GM20000 (cell line): ENCODE measurements around the gene SLC6A13.
"Not testable (repeated sequence)": the region's sequence is repeated elsewhere in the genome, so short reads cannot be mapped to it uniquely, and the experiment has no call there.

Experiments
- DNase-seq: peaks from one replicate; pipeline ENCODE4 v3.0.0; 2012; ENCODE audit warnings: low spot score
- TF ChIP-seq, protein P1 (sequence below): IDR thresholded peaks from 2 replicates; pipeline ENCODE4 v1.5.1; 2012; ENCODE audit warnings: mild to moderate bottlenecking, control low read depth; ENCODE audit errors: extremely low read depth, missing control alignments

Gene SLC6A13

DNA sequence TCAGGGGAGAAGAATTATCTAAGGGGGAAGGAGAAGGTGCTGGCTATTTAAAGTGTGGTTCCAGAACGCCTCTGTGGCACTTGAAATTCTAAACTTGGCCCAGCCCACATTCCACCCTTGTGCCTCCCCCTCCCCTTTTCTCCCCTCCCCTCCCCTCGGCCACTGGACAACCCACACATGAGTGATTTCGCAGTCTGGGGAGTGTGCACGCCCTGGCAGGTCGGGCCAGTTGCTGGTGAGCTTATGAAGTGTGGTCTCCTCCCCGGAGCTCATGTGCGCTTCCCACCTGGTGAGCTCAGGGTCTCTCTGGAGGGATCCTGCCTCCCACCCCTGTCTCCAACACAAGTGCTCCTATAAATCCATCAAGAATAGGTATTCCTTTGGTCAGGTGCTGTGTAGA is at the start of gene SLC6A13:
SLC6A13 (minus strand) TSS at position 20 of the 400 bp plus-strand sequence. CDS start 2,784 bp downstream, outside the sequence.
- TF ChIP-seq, protein P1, sequence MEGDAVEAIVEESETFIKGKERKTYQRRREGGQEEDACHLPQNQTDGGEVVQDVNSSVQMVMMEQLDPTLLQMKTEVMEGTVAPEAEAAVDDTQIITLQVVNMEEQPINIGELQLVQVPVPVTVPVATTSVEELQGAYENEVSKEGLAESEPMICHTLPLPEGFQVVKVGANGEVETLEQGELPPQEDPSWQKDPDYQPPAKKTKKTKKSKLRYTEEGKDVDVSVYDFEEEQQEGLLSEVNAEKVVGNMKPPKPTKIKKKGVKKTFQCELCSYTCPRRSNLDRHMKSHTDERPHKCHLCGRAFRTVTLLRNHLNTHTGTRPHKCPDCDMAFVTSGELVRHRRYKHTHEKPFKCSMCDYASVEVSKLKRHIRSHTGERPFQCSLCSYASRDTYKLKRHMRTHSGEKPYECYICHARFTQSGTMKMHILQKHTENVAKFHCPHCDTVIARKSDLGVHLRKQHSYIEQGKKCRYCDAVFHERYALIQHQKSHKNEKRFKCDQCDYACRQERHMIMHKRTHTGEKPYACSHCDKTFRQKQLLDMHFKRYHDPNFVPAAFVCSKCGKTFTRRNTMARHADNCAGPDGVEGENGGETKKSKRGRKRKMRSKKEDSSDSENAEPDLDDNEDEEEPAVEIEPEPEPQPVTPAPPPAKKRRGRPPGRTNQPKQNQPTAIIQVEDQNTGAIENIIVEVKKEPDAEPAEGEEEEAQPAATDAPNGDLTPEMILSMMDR, result no peak
- no peak for DNase-seq

DNA sequence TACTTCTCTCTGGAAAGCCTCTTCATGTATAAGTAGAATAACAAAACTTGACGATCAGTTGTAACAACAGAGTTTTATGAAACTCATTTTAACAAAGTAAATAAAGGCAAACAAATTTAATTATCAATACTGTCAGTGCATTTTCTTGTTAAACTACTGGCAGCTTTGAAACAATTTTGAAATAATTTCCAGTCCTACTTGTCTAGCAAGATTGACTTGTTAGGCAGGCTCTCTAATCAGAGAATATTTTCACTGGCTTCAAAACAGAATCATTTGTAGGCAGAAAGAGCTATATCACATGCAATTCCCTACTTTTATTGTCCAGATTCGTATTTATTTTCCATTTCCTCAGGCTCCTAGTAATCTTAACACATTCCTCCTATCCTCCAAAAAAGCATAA is 45.9 kb upstream of the SLC6A13 start:
- TF ChIP-seq, protein P1, result no peak
- DNase-seq, result no peak

DNA sequence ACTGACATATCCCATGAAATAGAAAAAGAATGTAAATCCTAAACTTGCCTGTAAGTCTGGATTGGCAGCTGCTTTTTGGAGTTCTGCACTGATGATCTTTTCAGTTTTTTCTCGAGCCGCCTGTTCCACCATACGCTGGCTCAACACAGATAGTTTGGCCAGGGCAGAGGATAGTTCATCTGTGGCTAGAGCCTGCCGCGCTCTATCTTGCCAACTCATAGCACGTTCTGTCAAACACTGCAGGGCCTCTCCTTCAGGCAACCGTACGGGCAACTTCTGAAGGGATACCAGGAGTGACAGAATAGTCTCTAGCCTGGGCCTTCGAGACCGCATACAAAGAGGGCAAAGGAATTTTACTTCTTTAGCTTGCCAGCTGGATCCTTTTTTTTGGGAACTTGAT is 44.8 kb upstream of the SLC6A13 start:
- TF ChIP-seq, protein P1, result no peak
- DNase-seq, result no peak

DNA sequence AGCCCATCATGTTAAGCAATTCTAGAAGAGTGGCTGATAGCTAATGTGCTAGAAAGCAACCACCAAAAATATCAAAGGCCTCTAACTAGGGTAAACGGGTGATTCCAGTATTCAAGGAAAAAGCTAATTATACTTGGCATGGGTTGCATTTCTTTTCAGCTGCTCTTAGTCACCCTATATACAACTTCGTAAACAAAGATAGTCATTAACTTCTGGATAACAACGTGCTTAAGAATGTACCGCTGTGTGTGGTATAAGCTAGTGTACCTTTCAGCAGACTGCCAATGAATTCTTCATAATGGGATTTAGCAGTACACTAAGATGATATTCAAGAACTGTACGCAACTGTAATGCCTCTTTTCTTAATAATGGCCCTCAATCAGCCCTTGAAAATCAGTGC is 42.2 kb upstream of the SLC6A13 start:
- TF ChIP-seq, protein P1, result no peak
- no peak for DNase-seq

DNA sequence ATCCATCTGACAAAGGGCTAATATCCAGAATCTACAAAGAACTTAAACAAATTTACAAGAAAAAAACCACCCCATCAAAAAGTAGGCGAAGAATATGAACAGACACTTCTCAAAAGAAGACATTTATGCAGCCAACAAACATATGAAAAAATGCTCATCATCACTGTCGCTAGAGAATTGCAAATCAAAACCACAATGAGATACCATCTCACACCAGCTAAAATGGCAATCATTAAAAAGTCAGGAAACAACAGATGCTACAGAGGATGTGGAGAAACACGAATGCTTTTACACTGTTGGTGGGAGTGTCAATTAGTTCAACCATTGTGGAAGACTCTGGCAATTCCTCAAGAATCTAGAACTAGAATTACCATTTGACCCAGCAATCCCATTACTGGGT is 40.1 kb upstream of the SLC6A13 start:
- DNase-seq, result not testable (repeated sequence)

DNA sequence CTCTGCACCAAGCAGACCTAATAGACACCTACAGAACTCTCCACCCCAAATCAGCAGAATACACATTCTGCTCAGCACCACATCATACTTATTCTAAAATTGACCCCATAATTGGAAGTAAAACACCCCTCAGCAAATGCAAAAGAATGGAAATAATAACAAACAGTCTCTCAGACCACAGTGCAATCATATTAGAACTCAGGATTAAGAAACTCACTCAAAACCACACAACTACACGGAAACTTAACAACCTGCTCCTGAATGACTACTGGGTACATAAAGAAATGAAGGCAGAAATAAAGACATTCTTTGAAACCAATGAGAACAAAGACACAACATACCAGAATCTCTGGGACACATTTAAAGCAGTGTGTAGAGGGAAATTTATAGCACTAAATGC is 37.5 kb upstream of the SLC6A13 start:
- DNase-seq, result not testable (repeated sequence)

DNA sequence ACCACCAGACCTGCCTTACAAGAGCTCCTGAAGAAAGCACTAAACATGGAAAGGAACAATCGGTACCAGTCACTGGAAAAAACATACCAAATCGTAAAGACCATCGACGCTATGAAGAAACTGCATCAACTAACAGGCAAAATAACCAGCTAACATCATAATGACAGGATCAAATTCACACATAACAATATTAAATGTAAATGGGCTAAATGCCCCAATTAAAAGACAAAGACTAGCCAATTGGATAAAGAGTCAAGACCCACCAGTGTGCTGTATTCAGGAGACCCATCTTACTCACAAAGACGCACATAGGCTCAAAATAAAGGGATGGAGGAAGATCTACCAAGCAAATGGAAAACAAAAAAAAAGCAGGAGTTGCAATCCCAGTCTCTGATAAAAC is 36.9 kb upstream of the SLC6A13 start:
- DNase-seq, result not testable (repeated sequence)

DNA sequence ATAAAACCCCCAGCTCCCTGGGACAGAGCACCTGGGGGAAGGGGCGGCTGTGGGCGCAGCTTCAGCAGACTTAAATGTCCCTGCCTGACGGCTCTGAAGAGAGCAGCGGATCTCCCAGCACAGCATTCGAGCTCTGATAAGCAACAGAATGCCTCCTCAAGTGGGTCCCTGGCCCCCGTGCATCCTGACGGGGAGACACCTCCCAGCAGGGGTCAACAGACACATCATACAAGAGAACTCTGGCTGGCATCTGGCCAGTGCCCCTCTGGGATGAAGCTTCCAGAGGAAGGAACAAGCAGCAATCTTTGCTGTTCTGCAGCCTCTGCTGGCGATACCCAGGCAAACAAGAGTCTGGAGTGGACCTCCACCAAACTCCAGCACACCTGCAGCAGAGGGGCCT is 35.4 kb upstream of the SLC6A13 start:
- not testable (repeated sequence) for DNase-seq

DNA sequence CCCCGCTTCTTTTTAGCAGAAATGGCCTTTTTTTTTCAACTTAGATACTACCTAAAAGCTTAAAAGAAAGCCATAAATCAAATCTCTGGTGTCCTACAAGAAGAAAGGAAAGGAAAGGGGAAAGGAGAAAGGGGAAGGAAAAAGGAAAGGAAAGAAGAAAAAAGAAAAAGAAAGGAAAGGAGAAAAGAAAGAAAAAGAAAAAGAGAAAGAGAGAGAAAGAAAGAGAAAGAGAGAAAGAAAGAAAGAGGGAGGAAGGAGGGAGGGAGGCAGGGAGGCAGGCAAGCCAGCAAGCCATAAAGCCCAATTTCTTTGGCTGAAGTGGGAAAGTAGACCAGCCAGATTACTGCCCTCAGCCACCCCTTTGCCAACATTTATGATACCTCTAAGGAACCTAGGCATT is 32.5 kb upstream of the SLC6A13 start:
- DNase-seq, result no peak

DNA sequence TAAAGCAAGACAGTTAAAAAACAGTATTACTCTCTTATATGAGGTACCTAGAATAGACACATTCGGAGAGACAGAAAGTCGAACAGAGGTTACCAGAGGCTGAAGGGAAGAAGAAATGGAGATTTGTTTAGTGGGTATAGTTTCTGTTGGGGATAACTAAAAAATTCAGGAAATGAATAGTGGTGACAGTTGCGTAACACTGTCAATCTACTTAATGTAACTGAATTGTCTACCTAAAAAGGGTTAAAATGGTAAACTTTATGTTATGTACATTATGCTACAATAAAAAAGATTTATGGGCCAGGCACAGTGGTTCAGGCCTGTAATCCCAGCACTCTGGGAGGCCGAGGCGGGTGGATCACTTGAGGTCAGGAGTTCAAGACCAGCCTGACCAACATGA is 30.6 kb upstream of the SLC6A13 start:
- TF ChIP-seq, protein P1, result no peak
- DNase-seq, result no peak

More for the DNA sequence above, 32.5 kb upstream of the SLC6A13 start:
- TF ChIP-seq, protein P1, result no peak
